ENCODE results near the gene EIF4G2.

The EIF4G2 gene

GRCh38 chr11:10807493-10808234, 1.1 kb downstream of the EIF4G2 start:
- peak; percentile 33 for DNase-seq

DNA sequence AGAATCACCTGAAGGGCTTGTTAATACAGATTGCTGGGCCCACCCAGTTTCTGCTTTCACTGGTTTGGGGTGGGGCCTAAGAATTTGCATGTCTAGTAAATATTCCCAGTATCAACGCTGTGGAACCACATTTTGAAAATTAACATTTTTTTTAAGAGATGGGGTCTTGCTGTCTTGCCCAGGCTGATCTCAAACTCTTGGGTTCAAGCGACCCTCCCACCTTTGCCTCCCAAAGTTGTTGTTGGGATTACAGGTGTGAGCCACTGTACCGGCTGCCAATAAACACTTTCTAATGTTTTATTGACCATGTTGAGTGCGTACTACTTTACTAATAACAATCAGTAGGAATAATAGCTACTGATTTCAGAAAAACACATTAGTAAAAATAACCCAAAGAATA, 2.5 kb downstream of the EIF4G2 start:
- DNase-seq, result no peak

GRCh38 chr11:10805741-10806140, 3.0 kb downstream of the EIF4G2 start:
- no peak for DNase-seq

DNA sequence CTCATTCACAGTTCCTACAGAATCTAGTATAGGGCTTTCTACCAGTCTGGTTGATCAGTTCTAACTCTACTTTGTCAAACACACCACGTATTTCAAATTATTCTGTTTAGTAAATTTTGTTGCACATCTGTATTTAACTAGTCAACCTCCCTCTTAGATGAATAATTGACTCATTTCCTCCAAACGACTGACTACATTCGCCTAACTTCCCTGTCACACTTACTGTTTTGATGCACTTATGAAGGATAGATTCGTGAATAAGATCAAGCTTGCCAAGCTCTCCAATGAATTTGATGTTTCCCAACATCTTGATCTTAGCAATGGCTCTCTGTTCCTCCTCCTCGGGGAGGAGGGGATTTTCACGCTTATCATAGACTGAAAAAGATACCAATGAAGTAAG, 5.0 kb downstream of the EIF4G2 start:
- DNase-seq, result no peak

GRCh38 chr11:10800292-10800691, 8.4 kb downstream of the EIF4G2 start:
- DNase-seq, result no peak

DNA sequence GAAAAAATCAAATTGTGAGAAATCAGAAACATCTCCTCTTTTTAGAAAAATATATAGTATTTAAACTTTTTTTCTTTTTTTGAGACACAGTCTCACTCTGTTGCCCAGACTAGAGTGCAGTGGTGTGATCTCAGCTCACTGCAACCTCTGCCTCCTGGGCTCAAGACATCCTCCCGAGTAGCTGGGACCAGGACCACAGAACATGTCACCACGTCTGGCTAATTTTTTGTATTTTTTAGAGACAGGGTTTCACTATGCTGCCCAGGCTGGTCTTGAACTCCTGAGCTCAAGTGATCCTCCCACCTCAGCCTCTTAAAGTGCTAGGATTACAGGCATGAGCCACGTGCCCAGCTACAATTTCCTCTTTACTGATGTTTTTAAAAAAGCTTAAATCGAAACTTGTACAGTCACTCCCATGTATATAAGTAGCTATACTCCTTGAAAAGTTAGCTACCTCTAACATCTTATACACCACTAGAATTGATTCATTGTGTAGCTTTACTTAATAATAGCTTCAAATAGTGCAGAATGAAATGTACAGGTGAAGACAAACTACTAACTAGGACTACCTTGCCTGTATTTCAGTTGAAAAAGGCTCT, 10.3 kb downstream of the EIF4G2 start:
- no peak for DNase-seq

DNA sequence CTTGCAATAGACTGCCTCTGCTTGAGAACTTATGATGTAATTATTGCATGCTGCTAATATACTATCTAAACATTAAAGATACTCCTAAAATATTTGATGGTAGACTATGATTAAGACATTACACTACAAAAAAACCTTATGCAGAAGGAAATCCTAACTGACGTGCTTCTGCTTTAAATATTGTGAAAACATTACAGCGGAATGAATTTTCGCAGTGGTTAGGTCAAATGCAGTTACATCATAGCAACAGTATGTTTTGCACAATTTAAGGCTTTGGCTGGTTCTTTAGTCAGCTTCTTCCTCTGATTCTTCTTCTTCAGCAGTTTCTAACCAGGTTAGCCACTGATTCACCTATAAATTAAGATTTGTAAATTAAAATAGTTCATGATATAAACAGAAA, 11.2 kb downstream of the EIF4G2 start:
- DNase-seq, result no peak

DNA sequence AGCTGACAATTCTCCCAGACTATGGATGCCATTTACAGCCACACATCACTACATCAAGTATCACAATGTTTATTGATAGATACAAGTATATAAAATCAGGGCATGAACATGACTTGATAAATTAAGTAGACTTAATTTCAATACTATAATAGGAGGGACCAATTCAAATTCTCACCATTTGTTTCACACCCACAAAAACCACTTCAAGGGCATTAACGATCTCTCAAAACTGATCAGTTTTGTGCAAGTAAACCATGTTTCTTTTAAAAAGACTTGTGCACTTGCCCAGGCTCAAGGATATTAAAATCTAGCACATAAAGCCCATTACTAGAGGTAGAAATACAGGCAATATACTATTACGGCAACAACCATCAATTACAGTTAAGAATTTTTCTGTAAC, 11.7 kb downstream of the EIF4G2 start:
- no peak for DNase-seq

DNA sequence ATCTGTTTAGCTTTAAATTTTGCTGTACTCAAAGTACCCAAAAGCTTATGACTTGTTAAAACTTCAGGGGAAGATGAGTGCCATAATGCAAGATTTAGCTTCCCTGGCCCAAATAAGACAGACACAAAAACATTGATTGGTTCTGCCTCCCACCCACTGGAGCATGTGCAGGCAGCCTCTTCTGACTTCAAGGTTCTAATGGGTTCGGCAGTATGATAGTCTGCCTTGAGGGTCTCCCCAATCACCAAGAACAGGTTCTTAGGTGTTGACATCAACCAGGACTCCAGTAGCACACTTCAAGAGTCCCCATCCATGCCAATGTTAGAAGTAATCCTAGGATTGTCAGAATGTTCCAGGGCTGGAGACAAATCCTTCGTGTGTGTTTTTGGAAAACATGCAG, 12.5 kb downstream of the EIF4G2 start:
- no peak for DNase-seq

- no peak for DNase-seq
These were observed 15.1 kb downstream of the EIF4G2 start for GRCh38 chr11:10793470-10794255.

GRCh38 chr11:10792385-10793068, 16.2 kb downstream of the EIF4G2 start:
- peak; percentile 83 for DNase-seq

GRCh38 chr11:10786451-10786850, 22.3 kb downstream of the EIF4G2 start:
- DNase-seq, result no peak

DNA sequence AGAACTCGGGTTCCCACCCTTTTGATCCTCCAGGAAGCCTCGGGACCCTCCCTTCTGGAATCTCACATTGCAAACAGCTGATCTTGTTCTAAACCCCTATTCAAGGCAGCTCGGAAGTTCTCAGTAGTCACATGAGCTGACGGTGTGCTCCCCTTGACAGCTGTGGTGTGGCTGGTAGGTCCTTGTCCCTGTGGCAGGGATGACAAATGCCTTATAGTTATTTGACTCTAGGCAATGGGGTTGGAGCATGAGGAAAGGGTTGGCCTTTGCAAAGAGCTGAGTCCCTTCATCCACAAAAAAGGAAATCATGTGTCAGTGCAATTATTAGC, 23.6 kb downstream of the EIF4G2 start:
- DNase-seq, result no peak

DNA sequence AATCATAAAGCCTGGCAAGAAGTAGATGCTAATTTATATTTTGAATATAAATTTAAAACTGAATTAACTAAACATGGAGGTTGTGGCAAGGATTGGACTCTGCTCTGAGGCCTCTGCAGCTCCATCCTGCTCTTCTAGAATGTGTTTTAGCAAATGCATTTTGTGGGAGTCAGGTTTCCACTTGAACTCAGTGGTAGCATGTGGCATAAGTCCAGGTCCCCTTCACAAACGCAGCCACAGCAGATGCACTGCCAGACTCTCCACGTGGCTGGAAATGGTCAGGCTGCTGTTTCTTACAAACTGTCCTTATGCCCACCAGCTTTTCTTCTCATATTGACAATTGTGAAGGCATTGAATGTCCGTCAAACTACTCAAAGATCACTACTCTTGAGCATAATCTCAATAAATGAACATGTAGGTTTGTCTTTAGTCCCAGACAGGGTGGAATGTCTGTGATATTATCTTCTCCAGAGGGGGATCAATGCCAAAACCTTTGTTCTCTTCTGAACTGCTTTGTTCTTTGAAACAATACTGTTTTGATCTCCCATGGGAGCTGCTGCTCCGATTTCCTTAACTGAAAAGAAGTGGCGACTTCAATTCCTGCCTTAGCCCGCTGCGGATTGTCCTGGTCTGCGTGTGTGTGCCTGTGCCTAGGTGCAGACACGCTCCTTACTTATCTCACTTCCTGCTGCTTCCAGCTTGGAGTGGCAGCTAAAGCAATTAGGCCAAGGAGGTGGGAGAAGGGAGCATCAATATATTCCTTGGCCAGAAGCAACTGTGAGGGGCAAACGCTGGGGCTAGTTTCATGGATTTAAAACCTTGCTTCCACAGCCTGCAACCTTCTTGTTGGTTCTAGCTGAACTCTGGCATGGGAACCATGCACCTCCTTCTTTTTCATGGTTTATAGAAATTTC, 24.2 kb downstream of the EIF4G2 start:
- DNase-seq, result no peak

DNA sequence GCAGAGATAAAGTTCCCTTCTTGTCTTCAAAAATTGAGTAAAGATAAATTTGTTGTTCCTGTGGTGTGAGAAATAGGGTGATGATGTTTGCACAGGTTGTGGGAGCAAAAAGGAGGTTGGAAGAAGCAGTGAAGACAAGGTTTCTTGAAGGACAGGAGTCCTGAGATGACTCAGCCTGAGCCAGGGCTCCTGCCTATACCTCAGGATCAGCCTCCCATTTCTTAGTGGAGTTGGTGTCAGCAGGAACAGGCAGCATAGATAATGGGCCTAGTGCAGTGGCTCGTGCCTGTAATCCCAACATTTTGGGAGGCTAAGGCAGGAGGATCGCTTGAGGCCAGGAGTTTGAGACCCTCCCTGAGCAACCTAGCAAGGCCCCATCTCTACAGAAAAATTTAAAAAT, 28.7 kb downstream of the EIF4G2 start:
- no peak for DNase-seq

DNA sequence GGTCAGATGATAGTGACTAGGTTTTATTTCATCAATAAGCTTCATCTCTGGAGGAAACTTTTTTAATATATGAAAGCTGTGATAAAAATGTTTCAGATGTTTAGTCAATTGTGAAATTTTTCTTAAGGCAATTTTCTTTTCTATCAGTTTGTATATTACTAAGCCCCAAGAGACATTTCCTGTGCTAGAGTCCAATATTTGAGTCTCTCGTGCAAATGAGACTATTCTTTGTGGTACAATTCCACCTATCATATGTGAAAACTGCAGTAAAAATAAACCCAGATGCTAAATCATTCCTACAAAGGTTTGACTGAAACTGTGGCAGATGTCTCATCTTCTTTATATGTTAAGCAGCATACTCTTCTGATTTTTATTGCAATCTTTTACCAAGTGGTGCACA, 29.6 kb downstream of the EIF4G2 start:
- no peak for DNase-seq

GRCh38 chr11:10778217-10778970, 30.3 kb downstream of the EIF4G2 start:
- no peak for DNase-seq

DNA sequence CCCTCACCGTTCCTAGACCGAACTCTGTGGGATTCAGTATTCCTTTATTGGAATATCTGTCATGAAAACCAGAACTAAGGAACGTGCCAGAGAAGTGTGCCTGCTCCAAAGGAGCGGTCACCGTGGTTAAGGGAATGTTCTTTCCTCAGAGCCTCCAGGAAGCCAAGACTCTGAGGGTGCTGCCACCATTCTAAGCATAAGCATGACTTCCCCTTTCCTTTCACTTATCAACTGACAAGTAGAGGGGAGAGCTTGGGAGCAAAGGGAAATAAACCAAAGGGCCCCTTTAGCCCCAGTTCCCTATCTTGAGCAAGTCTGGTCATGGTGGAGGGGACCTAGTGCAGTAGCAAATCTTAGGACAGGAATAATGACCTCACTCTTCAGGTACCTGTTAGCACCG, 30.9 kb downstream of the EIF4G2 start:
- no peak for DNase-seq

DNA sequence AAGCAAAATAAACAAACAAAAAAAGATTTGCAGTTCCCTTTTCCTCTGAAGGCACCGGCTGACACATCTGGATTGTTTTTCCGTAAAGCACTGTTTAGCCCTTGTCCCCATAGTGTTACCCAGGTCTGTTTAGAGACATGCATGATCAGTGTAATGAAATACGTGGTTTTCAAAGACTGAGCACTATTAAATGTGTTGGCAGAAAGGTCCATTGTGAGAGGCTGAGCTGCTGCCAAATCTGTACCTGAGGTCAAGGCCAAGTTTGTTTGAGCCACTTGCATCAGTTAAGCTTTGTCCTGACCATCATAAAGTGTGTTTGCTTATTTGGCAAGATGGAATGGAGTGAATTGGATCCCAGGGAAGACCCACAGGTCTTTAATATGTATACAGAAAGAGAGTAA, 31.3 kb downstream of the EIF4G2 start:
- no peak for DNase-seq

GRCh38 chr11:10774811-10775210, 33.9 kb downstream of the EIF4G2 start:
- DNase-seq, result no peak

DNA sequence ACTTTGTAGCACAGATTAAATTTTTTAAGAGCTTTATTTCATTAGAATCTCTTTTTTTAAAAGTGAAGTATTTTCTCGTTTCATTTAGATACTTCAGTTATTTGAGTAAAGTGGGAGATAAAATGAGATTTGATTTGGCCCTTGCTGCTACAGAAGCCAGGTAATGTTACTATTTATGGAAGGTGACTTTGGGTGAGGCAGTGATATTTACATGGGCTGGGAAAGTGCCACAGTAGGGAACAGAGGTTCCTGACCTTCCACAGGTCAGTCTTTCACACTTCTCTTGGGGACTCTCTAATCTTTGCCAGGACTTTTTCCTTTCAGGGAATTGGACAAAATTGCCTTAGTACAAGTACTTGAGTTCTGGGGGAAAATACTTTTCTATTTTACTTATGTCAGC, 37.3 kb downstream of the EIF4G2 start:
- no peak for DNase-seq

Measured in activated CD4-positive, alpha-beta T cell treated with anti-CD3 and anti-CD28 coated beads, Interleukin-2, amount 50 U/mL, for 1 hour (primary cell).